ENCODE data around the gene SLC10A7. TPM values are rescaled to one million over a fixed set of nuclear protein-coding genes. Genes with fewer than 3 reads are reported as not detected.

The SLC10A7 gene
- total RNA-seq, 1 donor from 2014 or later, result 6.1 TPM

DNA sequence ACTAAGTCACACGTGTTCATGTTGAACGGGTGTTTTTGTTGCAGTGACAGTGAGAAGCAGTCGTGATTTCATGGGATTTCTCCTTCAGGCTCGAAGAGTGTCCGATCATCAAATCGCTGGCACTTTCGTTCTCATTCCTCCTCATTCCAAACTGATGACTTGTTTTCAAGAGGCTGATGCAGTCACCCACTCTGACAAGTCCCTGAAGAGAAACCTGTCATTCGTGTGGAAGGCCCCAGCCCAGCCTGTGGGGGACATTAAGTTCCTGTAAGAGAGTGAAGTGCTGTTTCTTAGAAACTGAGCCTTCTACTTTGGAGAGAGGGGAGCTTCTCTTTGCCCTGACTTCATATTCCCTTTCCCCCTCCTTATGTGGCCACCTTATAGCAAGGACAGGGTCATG is 299.4 kb downstream of the SLC10A7 start:
- Histone ChIP-seq H3K27me3 (ENCODE audit: control insufficient read depth, insufficient read depth, low read length) (no peaks in the 10 kb centered on the region), H3K4me3 (ENCODE audit: low read depth, low read length) (no peak overlapping the region), H3K36me3 (ENCODE audit: control insufficient read depth, insufficient read depth, low read length) (no peaks in the 10 kb centered on the region)
- TF ChIP-seq, protein P1, sequence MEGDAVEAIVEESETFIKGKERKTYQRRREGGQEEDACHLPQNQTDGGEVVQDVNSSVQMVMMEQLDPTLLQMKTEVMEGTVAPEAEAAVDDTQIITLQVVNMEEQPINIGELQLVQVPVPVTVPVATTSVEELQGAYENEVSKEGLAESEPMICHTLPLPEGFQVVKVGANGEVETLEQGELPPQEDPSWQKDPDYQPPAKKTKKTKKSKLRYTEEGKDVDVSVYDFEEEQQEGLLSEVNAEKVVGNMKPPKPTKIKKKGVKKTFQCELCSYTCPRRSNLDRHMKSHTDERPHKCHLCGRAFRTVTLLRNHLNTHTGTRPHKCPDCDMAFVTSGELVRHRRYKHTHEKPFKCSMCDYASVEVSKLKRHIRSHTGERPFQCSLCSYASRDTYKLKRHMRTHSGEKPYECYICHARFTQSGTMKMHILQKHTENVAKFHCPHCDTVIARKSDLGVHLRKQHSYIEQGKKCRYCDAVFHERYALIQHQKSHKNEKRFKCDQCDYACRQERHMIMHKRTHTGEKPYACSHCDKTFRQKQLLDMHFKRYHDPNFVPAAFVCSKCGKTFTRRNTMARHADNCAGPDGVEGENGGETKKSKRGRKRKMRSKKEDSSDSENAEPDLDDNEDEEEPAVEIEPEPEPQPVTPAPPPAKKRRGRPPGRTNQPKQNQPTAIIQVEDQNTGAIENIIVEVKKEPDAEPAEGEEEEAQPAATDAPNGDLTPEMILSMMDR (IDR thresholded peaks at IDR 0.05; ENCODE audit: insufficient read depth, low read length, poor library complexity, severe bottlenecking), result no peak
- peak; percentile 45 for DNase-seq (ENCODE audit: low read depth)

DNA sequence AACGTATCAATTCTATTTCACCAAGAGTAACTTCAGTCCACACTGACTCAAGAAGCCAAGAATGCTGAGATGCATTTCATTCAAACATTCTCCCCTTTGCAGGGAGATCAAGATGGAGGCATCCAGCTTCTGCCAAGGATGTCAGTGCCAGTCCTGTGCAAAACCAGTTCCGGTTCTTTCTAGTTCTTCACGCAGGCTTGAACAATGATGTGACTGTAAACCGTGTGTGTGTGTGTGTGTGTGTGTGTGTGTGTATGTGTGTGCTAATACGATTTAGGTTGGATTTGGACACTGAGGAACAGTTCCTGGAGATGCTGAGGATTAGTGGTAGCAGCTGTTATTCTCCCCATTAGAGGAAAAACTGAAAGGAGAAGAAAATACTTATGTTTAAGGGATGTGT is 307.5 kb downstream of the SLC10A7 start, which contains the start of gene REELD1:
Gene REELD1 (plus strand): TSS at position 301 of the 400 bp plus-strand sequence. CDS start 2,415 bp downstream, outside the sequence.
- TF ChIP-seq, protein P1 (IDR thresholded peaks at IDR 0.05; ENCODE audit: insufficient read depth, low read length, poor library complexity, severe bottlenecking), result no peak
- no peaks in the 10 kb centered on the region for H3K27me3 ChIP-seq (ENCODE audit: control insufficient read depth, insufficient read depth, low read length)

DNA sequence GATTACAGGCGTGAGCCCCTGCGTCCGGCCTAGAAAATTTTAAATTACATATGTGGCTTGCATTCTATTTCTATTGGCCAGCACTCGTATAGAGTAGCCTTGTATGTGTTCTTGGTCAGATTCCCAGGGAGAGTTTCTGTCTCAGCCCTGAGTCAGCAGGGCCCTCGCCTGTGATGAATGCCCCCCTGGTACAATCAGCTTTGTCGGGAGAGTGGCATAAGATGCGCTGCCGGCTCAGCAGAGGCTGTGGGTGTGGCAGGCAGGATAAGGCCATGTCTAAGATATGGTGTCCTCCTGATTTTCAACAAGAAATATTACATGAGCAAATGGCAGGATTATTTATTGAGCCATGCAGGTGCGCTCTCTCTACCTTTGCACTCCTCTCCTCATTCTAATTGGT is 309.0 kb downstream of the SLC10A7 start:
- no peaks in the 10 kb centered on the region for H3K27me3 ChIP-seq (ENCODE audit: control insufficient read depth, insufficient read depth, low read length)

More for the DNA sequence above, 307.5 kb downstream of the SLC10A7 start, which contains the start of gene REELD1:
- Histone ChIP-seq H3K4me3 (ENCODE audit: low read depth, low read length) (no peak within 1 kb of the TSS), H3K36me3 (ENCODE audit: control insufficient read depth, insufficient read depth, low read length) (no peaks in the 10 kb centered on the region)
- no peak for DNase-seq (ENCODE audit: low read depth)

DNA sequence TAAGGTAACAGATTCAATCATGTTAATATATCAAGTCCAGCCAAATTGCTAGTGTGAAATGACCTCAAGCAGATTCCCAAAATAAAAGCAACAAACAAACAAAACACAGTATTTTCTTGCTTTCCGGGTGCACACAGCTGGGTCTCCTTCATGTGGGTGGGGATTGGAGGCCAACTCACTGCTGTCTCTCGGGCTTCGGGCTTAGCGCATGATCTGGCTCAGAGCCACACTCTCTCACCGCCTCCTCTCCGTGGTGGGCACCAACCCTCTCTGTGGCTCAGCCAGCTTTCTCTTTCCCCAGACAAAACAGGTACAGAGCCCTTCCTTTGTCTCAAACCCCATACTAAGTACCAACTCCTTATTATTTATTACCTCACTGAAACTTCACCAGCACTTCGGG is 310.3 kb downstream of the SLC10A7 start:
- Histone ChIP-seq H3K4me3 (ENCODE audit: low read depth, low read length) (no peak overlapping the region), H3K36me3 (ENCODE audit: control insufficient read depth, insufficient read depth, low read length) (no peaks in the 10 kb centered on the region), H3K27me3 (ENCODE audit: control insufficient read depth, insufficient read depth, low read length) (no peaks in the 10 kb centered on the region)
- TF ChIP-seq, protein P1 (IDR thresholded peaks at IDR 0.05; ENCODE audit: insufficient read depth, low read length, poor library complexity, severe bottlenecking), result no peak
- no peak for DNase-seq (ENCODE audit: low read depth)

More for the DNA sequence above, 309.0 kb downstream of the SLC10A7 start:
- DNase-seq (ENCODE audit: low read depth), result no peak
- Histone ChIP-seq H3K36me3 (ENCODE audit: control insufficient read depth, insufficient read depth, low read length) (no peaks in the 10 kb centered on the region), H3K4me3 (ENCODE audit: low read depth, low read length) (no peak overlapping the region)
- TF ChIP-seq, protein P1 (IDR thresholded peaks at IDR 0.05; ENCODE audit: insufficient read depth, low read length, poor library complexity, severe bottlenecking), result no peak

DNA sequence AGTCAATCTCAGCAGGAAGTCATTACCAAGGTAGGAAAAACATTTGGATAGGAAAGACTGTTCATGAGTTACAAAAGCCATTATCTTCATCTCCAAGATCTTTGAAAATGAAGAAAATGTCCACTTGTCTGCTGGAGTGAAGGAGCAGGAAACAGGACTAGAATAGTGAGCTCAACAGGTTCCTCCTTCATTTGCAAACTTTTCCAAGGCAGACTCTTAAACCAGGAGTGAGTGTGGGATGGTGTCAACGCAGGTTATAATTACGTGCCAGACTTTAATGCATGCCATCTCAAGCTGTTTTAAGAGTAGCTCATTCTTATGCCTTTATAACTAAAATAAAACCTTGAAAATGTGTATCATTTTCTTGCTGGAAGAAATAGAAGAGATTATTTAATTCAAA is 310.9 kb downstream of the SLC10A7 start:
- H3K27me3 ChIP-seq (ENCODE audit: control insufficient read depth, insufficient read depth, low read length), result no peaks in the 10 kb centered on the region
- TF ChIP-seq, protein P1 (IDR thresholded peaks at IDR 0.05; ENCODE audit: insufficient read depth, low read length, poor library complexity, severe bottlenecking), result no peak
- no peaks in the 10 kb centered on the region for H3K36me3 ChIP-seq (ENCODE audit: control insufficient read depth, insufficient read depth, low read length)
- no peak for DNase-seq (ENCODE audit: low read depth)
- H3K4me3 ChIP-seq (ENCODE audit: low read depth, low read length), result no peak overlapping the region

DNA sequence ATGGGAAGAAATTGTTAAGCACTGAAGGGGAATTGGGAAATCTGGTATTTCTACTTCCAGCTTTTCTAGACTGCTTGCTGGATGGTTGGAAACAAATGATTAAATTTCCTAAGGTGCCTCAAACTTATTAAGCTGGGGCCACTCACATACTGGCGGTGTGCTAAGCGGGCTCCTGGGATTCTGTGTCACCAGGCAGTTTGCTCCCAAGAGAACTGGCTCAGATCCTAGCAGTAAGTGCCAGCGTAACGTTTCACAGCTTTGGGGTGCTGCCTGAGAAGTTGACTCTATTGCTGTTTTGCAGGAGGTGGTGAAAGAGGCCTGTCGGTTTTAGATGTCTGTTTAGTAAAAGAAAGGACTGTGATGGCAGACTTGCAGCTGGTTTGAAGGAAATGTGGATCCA is 314.3 kb downstream of the SLC10A7 start:
- no peak overlapping the region for H3K4me3 ChIP-seq (ENCODE audit: low read depth, low read length)
- no peaks in the 10 kb centered on the region for H3K36me3 ChIP-seq (ENCODE audit: control insufficient read depth, insufficient read depth, low read length)
- H3K27me3 ChIP-seq (ENCODE audit: control insufficient read depth, insufficient read depth, low read length), result no peaks in the 10 kb centered on the region
- no peak for DNase-seq (ENCODE audit: low read depth)
- TF ChIP-seq, protein P1 (IDR thresholded peaks at IDR 0.05; ENCODE audit: insufficient read depth, low read length, poor library complexity, severe bottlenecking), result no peak

Data from kidney epithelial cell (primary cell).